HG02970 (cell line): ENCODE measurements around the gene BLMH.
"Not testable (repeated sequence)": the region's sequence is repeated elsewhere in the genome, so short reads cannot be mapped to it uniquely, and the experiment has no call there.

Source experiments
- ATAC-seq: cut with Tn5 transposase; IDR thresholded peaks from one replicate; pipeline ENCODE4 v1.9.1; 2021; ENCODE audit warnings: mild to moderate bottlenecking, moderate library complexity, moderate number of reproducible peaks; ENCODE audit not compliant: unreplicated experiment, low FRiP score

The BLMH gene

GRCh38 chr17:30232015-30232823 is 59.5 kb downstream of the BLMH start:
- ATAC-seq = no peak

- ATAC-seq = no peak
These were observed 61.1 kb downstream of the BLMH start for GRCh38 chr17:30230596-30231125.

GRCh38 chr17:30230009-30230408 is 61.7 kb downstream of the BLMH start:
- not testable (repeated sequence) for ATAC-seq

- ATAC-seq = no peak
These were observed 62.7 kb downstream of the BLMH start for GRCh38 chr17:30229012-30229411.

GRCh38 chr17:30228011-30228410 is 63.7 kb downstream of the BLMH start:
- ATAC-seq = no peak

GRCh38 chr17:30226878-30227277 is 64.9 kb downstream of the BLMH start:
- ATAC-seq = no peak

- ATAC-seq = no peak
These were observed 65.7 kb downstream of the BLMH start for GRCh38 chr17:30225919-30226553.

- no peak for ATAC-seq
These were observed 66.6 kb downstream of the BLMH start for GRCh38 chr17:30225112-30225511.

GRCh38 chr17:30224419-30224960 is 67.3 kb downstream of the BLMH start:
- ATAC-seq = no peak

- no peak for ATAC-seq
These were observed 69.0 kb downstream of the BLMH start for GRCh38 chr17:30222721-30223175.

- ATAC-seq = no peak
These were observed 69.5 kb downstream of the BLMH start for GRCh38 chr17:30222251-30222650.

- no peak for ATAC-seq
These were observed 70.4 kb downstream of the BLMH start for GRCh38 chr17:30221346-30221745.

- ATAC-seq = no peak
These were observed 71.3 kb downstream of the BLMH start for GRCh38 chr17:30220414-30220813.

GRCh38 chr17:30219833-30220232 is 71.9 kb downstream of the BLMH start:
- no peak for ATAC-seq

- ATAC-seq = no peak
These were observed 72.4 kb downstream of the BLMH start for GRCh38 chr17:30219315-30219714.

- no peak for ATAC-seq
These were observed 72.9 kb downstream of the BLMH start for GRCh38 chr17:30218799-30219198.

- ATAC-seq = no peak
These were observed 73.9 kb downstream of the BLMH start for GRCh38 chr17:30217746-30218245.

GRCh38 chr17:30217054-30217453 is 74.7 kb downstream of the BLMH start:
- ATAC-seq = no peak

- no peak for ATAC-seq
These were observed 79.0 kb downstream of the BLMH start for GRCh38 chr17:30212750-30213149.

- ATAC-seq = no peak
These were observed 80.4 kb downstream of the BLMH start for GRCh38 chr17:30211371-30211770.

- no peak for ATAC-seq
These were observed 80.8 kb downstream of the BLMH start for GRCh38 chr17:30210901-30211300.
